Epithelial cell of esophagus (primary cell): ENCODE results near the gene SEPTIN6.

Experiments
- DNase-seq: peaks from one replicate; pipeline ENCODE4 v3.0.0; 2010; ENCODE audit warnings: low read depth
- H3K4me3 ChIP-seq: 2 replicates; pipeline ENCODE4 v1.5.1; 2011; ENCODE audit warnings: mild to moderate bottlenecking, low read length, control low read depth
- TF ChIP-seq, protein P1 (sequence below): IDR thresholded peaks from 2 replicates; pipeline ENCODE4 v1.5.1; 2011; ENCODE audit warnings: low read depth, mild to moderate bottlenecking, low read length, control low read depth, inconsistent platforms; ENCODE audit not compliant: insufficient read depth; ENCODE audit errors: missing control alignments

The SEPTIN6 gene

DNA sequence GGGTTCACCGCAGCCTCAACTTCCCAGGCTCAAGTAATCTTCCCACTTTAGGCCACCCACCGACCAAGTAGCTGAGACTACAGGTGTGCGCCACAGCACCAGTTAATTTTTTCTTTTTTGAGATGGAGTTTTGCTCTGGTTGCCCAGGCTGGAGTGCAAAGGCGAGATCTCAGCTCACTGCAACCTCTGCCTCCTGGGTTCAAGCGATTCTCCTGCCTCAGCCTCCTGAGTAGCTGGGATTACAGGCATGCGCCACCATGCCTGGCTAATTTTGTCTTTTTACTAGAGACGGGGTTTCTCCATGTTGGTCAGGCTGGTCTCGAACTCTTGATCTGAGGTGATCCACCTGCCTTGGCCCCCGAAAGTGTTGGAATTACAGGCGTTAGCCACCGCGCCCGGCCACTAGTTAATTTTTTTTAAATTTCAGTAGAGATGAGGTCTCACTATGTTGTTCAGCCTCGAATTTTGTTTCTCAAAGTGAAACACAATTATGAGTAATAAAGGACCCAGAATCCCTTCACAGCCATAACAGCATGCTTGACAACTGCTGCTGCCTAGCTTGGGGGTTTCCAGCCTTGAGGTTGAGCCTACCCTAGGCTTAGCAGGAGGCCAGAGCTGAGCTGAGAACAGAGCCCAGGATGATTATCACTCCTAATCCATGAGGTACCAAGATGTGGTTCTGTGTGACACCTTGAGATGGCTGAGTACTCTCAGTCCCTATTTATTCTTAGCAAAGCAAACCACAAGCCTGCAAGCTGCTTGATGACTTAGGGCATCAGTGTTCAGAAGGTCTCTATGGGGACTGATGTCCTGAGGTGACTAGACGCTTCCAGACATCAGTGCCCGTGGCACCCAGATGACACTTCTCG lies 45.2 kb downstream of the SEPTIN6 start:
- DNase-seq, result no peak
- no peak overlapping the region for H3K4me3 ChIP-seq
- TF ChIP-seq, protein P1, sequence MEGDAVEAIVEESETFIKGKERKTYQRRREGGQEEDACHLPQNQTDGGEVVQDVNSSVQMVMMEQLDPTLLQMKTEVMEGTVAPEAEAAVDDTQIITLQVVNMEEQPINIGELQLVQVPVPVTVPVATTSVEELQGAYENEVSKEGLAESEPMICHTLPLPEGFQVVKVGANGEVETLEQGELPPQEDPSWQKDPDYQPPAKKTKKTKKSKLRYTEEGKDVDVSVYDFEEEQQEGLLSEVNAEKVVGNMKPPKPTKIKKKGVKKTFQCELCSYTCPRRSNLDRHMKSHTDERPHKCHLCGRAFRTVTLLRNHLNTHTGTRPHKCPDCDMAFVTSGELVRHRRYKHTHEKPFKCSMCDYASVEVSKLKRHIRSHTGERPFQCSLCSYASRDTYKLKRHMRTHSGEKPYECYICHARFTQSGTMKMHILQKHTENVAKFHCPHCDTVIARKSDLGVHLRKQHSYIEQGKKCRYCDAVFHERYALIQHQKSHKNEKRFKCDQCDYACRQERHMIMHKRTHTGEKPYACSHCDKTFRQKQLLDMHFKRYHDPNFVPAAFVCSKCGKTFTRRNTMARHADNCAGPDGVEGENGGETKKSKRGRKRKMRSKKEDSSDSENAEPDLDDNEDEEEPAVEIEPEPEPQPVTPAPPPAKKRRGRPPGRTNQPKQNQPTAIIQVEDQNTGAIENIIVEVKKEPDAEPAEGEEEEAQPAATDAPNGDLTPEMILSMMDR, result no peak

DNA sequence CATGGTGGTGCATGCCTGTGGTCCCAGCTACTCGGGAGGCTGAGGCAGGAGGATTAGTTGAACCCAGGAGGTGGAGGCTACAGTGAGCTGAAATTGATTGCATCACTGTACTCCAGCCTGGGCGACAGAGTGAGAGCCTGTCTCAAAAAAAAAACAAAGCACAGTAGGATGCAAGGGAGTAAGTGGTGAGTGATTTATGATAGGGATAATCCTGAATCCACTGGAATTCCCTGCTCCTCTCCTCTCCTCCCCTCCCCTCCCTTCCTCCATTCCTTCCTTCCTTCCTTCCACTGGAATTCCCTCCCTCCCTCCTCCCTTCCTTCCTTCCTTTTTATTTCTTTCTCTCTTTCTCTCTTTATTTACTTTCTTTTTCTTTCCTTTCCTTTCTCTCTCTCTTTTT lies 45.9 kb downstream of the SEPTIN6 start:
- no peak overlapping the region for H3K4me3 ChIP-seq
- TF ChIP-seq, protein P1, result no peak
- DNase-seq, result no peak

DNA sequence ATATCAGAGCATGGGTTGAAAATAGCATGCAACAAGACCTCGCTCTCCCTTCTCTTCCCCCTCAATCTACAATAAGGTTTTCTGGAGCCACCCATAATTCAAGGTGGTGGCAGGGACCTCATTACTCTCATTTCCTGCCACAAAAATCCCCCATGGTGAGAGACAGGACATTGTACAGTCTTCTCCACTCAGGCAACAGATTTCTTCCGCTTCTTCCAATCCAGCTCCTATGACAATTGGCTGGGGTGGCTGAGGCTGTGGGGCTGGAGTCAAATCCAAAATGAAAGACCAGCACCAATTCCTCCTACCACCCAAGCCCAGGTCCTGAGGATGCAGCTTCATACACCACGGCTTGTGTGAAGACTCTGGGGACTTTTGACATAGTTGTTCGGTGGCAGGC lies 46.5 kb downstream of the SEPTIN6 start:
- no peak for DNase-seq
- no peak overlapping the region for H3K4me3 ChIP-seq
- TF ChIP-seq, protein P1, result no peak

DNA sequence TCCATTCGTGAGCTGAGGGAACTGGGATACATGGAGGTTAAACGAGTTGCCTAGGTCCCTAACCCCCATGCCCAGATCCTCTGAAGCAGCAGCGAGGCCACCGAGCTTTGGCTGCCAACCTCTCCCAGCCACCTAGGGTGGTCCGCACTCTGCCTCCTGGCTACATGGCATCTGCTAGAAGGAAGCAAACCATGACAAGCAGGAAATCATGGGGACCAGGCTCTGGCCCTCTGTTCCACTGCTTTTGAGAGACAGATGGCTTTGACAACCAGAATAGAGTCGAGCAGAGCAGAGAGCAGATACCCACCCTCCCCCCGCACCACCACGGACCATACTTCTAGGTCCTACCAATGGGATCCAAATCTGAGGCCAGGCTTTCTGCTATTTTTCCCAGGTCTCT lies 49.3 kb downstream of the SEPTIN6 start:
- no peak overlapping the region for H3K4me3 ChIP-seq
- TF ChIP-seq, protein P1, result no peak

More for the DNA sequence above, 49.3 kb downstream of the SEPTIN6 start:
- no peak for DNase-seq
